Adipocyte (in vitro differentiated cells): Measurements from ENCODE around the gene CADM2.

ENCODE experiments used
- DNase-seq: peaks from one replicate; pipeline ENCODE4 v3.0.0-alpha.2; 2015; ENCODE audit warnings: low read depth
- H3K27me3 ChIP-seq: replicated peaks from 2 replicates; pipeline ENCODE4 v1.7.0; 2013; ENCODE audit warnings: mild to moderate bottlenecking, low read length, moderate library complexity; ENCODE audit not compliant: control insufficient read depth, insufficient read depth
- H3K36me3 ChIP-seq: 2 replicates; pipeline ENCODE4 v1.7.0; 2013; ENCODE audit warnings: low read length, mild to moderate bottlenecking, moderate library complexity; ENCODE audit not compliant: control insufficient read depth, insufficient read depth, severe bottlenecking
- H3K4me1 ChIP-seq: 2 replicates; pipeline ENCODE4 v1.7.0; 2013; ENCODE audit warnings: mild to moderate bottlenecking, low read length, moderate library complexity; ENCODE audit not compliant: control insufficient read depth, insufficient read depth
- H3K4me3 ChIP-seq: 2 replicates; pipeline ENCODE4 v1.7.0; 2013; ENCODE audit warnings: mild to moderate bottlenecking, low read length, moderate library complexity
- H3K9ac ChIP-seq: 2 replicates; pipeline ENCODE4 v1.7.0; 2013; ENCODE audit warnings: mild to moderate bottlenecking, low read length, moderate library complexity
- H3K9me3 ChIP-seq: 2 replicates; pipeline ENCODE4 v1.7.0; 2013; ENCODE audit warnings: mild to moderate bottlenecking, low read length, moderate library complexity; ENCODE audit not compliant: control insufficient read depth

Gene CADM2

DNA sequence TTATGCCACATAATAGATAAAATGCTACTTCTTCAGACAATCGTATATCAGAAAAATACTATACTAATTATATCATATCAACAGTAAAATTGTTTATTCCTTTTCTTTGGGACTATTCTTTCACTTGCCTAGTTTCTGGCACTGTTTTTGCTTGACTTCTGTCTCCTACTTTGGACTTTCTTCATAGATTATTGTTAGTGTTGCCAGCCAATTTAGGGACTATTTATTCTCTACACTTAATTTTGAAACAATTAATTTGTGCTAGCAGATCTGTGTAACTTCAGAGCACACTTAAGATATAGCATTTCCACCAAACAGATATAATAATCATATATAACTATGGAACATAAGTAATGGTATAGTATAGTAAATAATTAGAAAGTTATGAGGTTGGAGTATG lies 305.6 kb downstream of the CADM2 start:
- Histone ChIP-seq H3K36me3 (no peaks in the 10 kb centered on the region), H3K9ac (no peak overlapping the region), H3K27me3 (no peaks in the 10 kb centered on the region), H3K4me1 (no peaks in the 10 kb centered on the region), H3K4me3 (no peak overlapping the region), H3K9me3 (no peaks in the 10 kb centered on the region)
- no peak for DNase-seq

GRCh38 chr3:85270488-85270887 lies 311.7 kb downstream of the CADM2 start:
- no peaks in the 10 kb centered on the region for H3K36me3 ChIP-seq
- no peak for DNase-seq
- H3K4me1 ChIP-seq = no peaks in the 10 kb centered on the region
- H3K9ac ChIP-seq = no peak overlapping the region
- H3K27me3 ChIP-seq = peaks cover 3% of the 10 kb centered on the region
- H3K9me3 ChIP-seq = no peaks in the 10 kb centered on the region
- no peak overlapping the region for H3K4me3 ChIP-seq

DNA sequence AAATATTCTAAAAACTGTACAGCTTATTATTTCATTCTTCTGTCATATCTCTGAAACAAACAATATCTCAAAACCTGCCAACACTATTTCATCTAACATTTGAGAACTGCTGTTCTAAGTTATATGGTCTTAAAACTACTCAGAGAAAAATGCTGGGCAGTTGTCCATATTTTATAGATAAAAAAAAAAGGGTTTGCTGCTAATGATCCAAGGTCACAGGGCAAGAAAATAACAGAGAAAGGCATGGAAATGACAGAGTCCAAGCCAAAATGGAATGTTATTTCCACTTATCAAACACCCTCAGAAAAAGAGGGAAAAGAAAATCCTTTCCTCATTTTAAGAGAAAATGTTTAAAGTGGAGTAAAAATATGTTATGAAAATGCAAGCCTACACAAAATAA lies 313.1 kb downstream of the CADM2 start:
- Histone ChIP-seq H3K27me3 (peaks cover 3% of the 10 kb centered on the region), H3K4me1 (no peaks in the 10 kb centered on the region), H3K36me3 (no peaks in the 10 kb centered on the region), H3K9me3 (no peaks in the 10 kb centered on the region), H3K4me3 (no peak overlapping the region), H3K9ac (no peak overlapping the region)
- no peak for DNase-seq

DNA sequence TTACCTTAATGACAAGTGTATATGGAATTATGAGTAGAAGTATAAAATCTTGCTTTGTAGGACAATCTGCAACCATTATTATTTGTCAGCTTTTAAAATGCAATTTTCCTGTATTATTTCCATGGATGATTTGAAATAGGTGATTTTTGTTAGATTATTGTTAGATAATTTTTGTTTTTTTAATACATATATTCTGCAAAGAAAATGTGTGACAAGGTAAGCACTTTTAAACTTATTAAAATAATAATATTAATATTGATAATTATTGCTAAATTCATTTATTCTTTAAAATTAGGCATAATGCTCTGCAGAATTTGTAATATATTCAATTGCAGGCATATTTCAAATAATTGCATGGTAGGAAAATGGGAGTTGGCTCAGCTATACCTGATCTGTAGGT lies 329.5 kb downstream of the CADM2 start:
- H3K9me3 ChIP-seq = no peaks in the 10 kb centered on the region
- H3K36me3 ChIP-seq = no peaks in the 10 kb centered on the region
- H3K27me3 ChIP-seq = no peaks in the 10 kb centered on the region
- no peak overlapping the region for H3K9ac ChIP-seq
- no peak overlapping the region for H3K4me3 ChIP-seq
- DNase-seq = no peak
- H3K4me1 ChIP-seq = no peaks in the 10 kb centered on the region

GRCh38 chr3:85297291-85297690 lies 338.5 kb downstream of the CADM2 start:
- no peaks in the 10 kb centered on the region for H3K9me3 ChIP-seq
- no peaks in the 10 kb centered on the region for H3K27me3 ChIP-seq
- H3K4me1 ChIP-seq = no peaks in the 10 kb centered on the region
- no peak overlapping the region for H3K4me3 ChIP-seq
- no peak for DNase-seq
- no peak overlapping the region for H3K9ac ChIP-seq
- H3K36me3 ChIP-seq = no peaks in the 10 kb centered on the region

- Histone ChIP-seq H3K4me1 (no peaks in the 10 kb centered on the region), H3K27me3 (no peaks in the 10 kb centered on the region), H3K9me3 (no peaks in the 10 kb centered on the region), H3K36me3 (no peaks in the 10 kb centered on the region), H3K4me3 (no peak overlapping the region), H3K9ac (no peak overlapping the region)
- DNase-seq = no peak
These were observed 339.2 kb downstream of the CADM2 start for GRCh38 chr3:85298032-85298431.

DNA sequence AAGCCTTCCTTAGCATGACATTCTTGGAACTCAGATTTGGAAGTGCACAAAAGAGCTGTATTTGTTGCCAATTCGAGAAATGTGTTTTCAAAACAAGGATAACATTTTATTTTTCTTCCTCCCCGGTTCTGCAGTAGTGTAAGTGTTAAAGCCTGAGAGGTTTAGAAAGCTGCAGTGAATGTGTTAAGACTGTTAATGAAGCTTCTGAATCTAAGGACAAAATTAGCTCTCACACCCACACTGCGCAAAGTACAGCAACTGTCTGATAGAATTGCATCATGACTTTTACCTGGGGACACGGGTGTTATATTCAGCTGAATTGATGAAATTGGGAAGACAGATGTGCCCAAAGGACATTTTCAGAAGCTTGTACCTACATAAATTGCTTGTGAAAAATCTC lies 344.4 kb downstream of the CADM2 start:
- DNase-seq = no peak
- H3K9ac ChIP-seq = no peak overlapping the region
- no peaks in the 10 kb centered on the region for H3K4me1 ChIP-seq
- H3K27me3 ChIP-seq = peaks cover 6% of the 10 kb centered on the region
- H3K9me3 ChIP-seq = no peaks in the 10 kb centered on the region
- no peak overlapping the region for H3K4me3 ChIP-seq
- H3K36me3 ChIP-seq = no peaks in the 10 kb centered on the region

DNA sequence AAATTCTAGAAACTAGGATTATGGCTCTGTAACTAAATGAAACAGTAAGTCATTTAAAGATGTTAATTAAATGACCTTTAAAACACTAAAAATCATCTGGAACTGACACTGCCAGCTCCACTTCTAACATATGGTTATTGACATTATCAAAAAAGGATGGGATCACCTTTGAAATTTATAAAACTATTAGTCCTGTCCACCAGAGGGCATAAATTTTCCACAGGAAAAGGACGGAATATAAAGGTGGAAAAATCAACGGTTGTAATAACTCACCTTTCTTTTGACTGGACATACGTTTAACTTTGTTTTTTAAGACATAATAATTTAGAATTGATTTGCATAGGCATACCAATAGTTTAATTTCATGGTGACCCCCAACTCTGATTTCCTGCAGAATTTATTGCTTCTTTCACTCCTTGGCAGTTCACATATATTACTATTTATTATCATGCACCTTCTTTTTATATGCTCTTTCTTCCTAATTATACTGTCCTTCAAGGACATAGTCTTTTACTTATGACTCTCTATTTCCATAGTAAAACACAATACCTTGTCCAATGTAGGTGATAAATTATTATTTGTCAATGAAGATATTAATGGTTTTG lies 345.7 kb downstream of the CADM2 start:
- Histone ChIP-seq H3K9me3 (no peaks in the 10 kb centered on the region), H3K27me3 (peaks cover 6% of the 10 kb centered on the region), H3K9ac (no peak overlapping the region), H3K4me3 (no peak overlapping the region), H3K4me1 (no peaks in the 10 kb centered on the region), H3K36me3 (no peaks in the 10 kb centered on the region)
- peak; percentile 2 for DNase-seq

DNA sequence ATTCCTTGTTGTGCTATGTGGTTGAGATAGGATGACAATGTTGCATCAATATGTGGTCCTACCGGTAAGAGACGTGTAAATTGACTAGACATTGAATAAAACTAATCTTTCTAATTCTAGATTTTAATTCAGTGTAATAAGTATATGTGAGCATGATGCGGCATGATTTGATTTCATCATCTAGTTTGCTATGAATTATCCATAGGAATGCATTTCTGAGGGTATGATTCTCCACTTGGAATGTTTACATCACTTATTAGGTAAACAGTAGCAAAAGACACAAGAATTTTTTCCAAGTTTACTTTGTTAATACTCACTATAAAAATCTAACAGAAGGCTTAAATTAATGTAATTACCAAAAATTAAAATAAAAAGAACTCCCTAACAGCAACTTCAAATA lies 353.5 kb downstream of the CADM2 start:
- DNase-seq = no peak
- no peaks in the 10 kb centered on the region for H3K9me3 ChIP-seq
- no peaks in the 10 kb centered on the region for H3K4me1 ChIP-seq
- no peaks in the 10 kb centered on the region for H3K27me3 ChIP-seq
- H3K36me3 ChIP-seq = no peaks in the 10 kb centered on the region
- H3K9ac ChIP-seq = no peak overlapping the region
- H3K4me3 ChIP-seq = no peak overlapping the region

DNA sequence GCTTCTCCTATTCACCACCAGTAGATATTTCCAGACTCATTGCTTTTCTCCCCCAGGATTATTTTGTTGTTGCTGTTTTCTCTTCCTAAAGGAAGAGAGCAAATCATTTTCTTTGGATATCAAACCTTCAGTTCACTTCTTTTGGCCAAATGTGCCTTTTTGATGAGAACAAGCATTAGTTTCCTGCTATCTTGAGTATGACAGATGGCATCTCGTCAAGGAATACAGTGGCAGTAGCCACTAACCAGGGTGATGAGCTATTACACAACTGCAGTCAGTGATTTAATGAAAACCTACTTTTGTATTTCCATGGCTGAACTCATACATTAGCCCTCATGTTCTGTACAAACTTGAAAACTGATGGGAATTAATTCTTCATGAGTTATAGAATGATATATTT lies 354.6 kb downstream of the CADM2 start:
- Histone ChIP-seq H3K27me3 (no peaks in the 10 kb centered on the region), H3K9me3 (no peaks in the 10 kb centered on the region), H3K4me1 (no peaks in the 10 kb centered on the region), H3K36me3 (no peaks in the 10 kb centered on the region), H3K4me3 (no peak overlapping the region), H3K9ac (no peak overlapping the region)
- DNase-seq = no peak

GRCh38 chr3:85316252-85316651 lies 357.5 kb downstream of the CADM2 start:
- Histone ChIP-seq H3K9ac (no peak overlapping the region), H3K27me3 (no peaks in the 10 kb centered on the region), H3K9me3 (no peaks in the 10 kb centered on the region), H3K4me1 (no peaks in the 10 kb centered on the region), H3K4me3 (no peak overlapping the region), H3K36me3 (no peaks in the 10 kb centered on the region)
- DNase-seq = no peak

GRCh38 chr3:85321892-85322291 lies 363.1 kb downstream of the CADM2 start:
- H3K9me3 ChIP-seq = no peaks in the 10 kb centered on the region
- H3K4me1 ChIP-seq = no peaks in the 10 kb centered on the region
- DNase-seq = no peak
- no peaks in the 10 kb centered on the region for H3K27me3 ChIP-seq
- no peaks in the 10 kb centered on the region for H3K36me3 ChIP-seq
- no peak overlapping the region for H3K9ac ChIP-seq
- no peak overlapping the region for H3K4me3 ChIP-seq
